ENCODE measurements around the gene GRIK5. TPM values are rescaled to one million over a fixed set of nuclear protein-coding genes. Genes with fewer than 3 reads are reported as not detected.

Gene GRIK5
- total and polyA plus RNA-seq, 2 of the 8 experiments (the other 6 are each of a cell fraction or from before 2014, with no cell fraction given), result 17.8 to 42.9 TPM

GRCh38 chr19:42067315-42067888 is 2.6 kb downstream of the GRIK5 start (continued):
- TF ChIP-seq, protein P1, sequence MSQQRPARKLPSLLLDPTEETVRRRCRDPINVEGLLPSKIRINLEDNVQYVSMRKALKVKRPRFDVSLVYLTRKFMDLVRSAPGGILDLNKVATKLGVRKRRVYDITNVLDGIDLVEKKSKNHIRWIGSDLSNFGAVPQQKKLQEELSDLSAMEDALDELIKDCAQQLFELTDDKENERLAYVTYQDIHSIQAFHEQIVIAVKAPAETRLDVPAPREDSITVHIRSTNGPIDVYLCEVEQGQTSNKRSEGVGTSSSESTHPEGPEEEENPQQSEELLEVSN (IDR thresholded peaks at IDR 0.05), result no peak
- TF ChIP-seq SP4 (IDR thresholded peaks at IDR 0.05; ENCODE audit: low read length), result no peak
- no peak for TF ChIP-seq GTF2F1 (IDR thresholded peaks at IDR 0.05; ENCODE audit: borderline replicate concordance, low read depth, low read length)
- no peak for TF ChIP-seq SIN3A (conservative IDR thresholded peaks at IDR 0.05 in 1 of 2, IDR thresholded peaks at IDR 0.05 in 1 of 2; ENCODE audit: low read depth in 1 of 2, low read length in 2 of 2)
- TF ChIP-seq SRF (IDR thresholded peaks at IDR 0.05; ENCODE audit: low read depth, low read length), result no peak
